GM23338 (cell line): ENCODE measurements around the gene MICA.

Experiments
- CREB1 ChIP-seq: fragments of 250-450 bp; sonication (Bioruptor Pico); IDR thresholded peaks from 2 replicates; pipeline ENCODE4 v1.5.0; 2020; ENCODE audit warnings: low read depth, mild to moderate bottlenecking, moderate library complexity
- CTCF ChIP-seq, 2 experiments: fragments of 200-600 bp in 1 of 2; sonication (generic) in 1 of 2; conservative IDR thresholded peaks; 2 replicates each; pipeline versions ENCODE4 v1.5.1 to v1.6.1; 2016 to 2017; ENCODE audit warnings: antibody characterized with exemption in 2 of 2, low read depth in 2 of 2, mild to moderate bottlenecking in 2 of 2, moderate library complexity in 1 of 2
- EZH2 ChIP-seq: fragments of 200-600 bp; sonication (generic); IDR thresholded peaks from one replicate; pipeline ENCODE4 v1.8.0; 2017; ENCODE audit warnings: antibody characterized with exemption, mild to moderate bottlenecking, low read depth; ENCODE audit not compliant: unreplicated experiment
- EZH2phosphoT487 ChIP-seq: fragments of 200-600 bp; sonication (generic); IDR thresholded peaks from one replicate; pipeline ENCODE4 v1.8.1; 2018; ENCODE audit warnings: antibody characterized with exemption; ENCODE audit not compliant: unreplicated experiment
- JUNB ChIP-seq: IDR thresholded peaks from one replicate; pipeline ENCODE4 v1.6.1; 2016; ENCODE audit warnings: antibody characterized with exemption; ENCODE audit not compliant: unreplicated experiment
- NANOG ChIP-seq: IDR thresholded peaks from 2 replicates; pipeline ENCODE4 v1.6.1; 2016; ENCODE audit warnings: antibody characterized with exemption, borderline replicate concordance
- POLR2AphosphoS5 ChIP-seq: IDR thresholded peaks from 2 replicates; pipeline ENCODE4 v1.6.1; 2016; ENCODE audit warnings: antibody characterized with exemption, low read depth
- STAT1 ChIP-seq: IDR thresholded peaks from one replicate; pipeline ENCODE4 v1.6.1; 2016; ENCODE audit warnings: antibody characterized with exemption; ENCODE audit not compliant: unreplicated experiment
- ZNF331 ChIP-seq: fragments of 250-450 bp; sonication (Bioruptor Pico); IDR thresholded peaks from 2 replicates; pipeline ENCODE4 v1.5.0; 2020; ENCODE audit warnings: low read depth, mild to moderate bottlenecking, moderate library complexity
- ZNF462 ChIP-seq: fragments of 250-450 bp; sonication (Bioruptor Pico); IDR thresholded peaks from 2 replicates; pipeline ENCODE4 v1.5.0; 2020; ENCODE audit warnings: mild to moderate bottlenecking, moderate library complexity
- TF ChIP-seq, protein P1 (sequence below): IDR thresholded peaks from one replicate; pipeline ENCODE4 v1.6.1; 2018; ENCODE audit warnings: antibody characterized with exemption; ENCODE audit not compliant: unreplicated experiment

DNA sequence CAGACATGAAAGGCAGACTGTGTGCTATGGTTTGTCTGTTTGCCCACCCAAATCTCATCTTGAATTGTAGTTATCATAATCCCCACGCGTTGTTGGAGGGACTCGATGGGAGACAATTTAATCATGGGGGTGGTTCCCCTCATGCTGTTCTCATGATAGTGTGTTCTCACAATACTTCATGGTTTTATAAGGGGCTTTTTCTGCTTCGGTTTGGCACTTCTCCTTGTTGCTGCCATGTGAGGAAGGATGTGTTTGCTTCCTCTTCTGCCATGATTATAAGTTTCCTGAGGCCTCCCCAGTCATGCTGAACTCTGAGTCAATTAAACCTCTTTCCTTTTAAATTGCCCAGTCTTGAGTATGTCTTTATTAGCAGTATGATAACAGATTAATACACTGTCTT lies 47.4 kb downstream of the MICA start:
- TF ChIP-seq CTCF (conservative IDR thresholded peaks at IDR 0.05; ENCODE audit: low read depth in 2 of 2) (no peak), EZH2phosphoT487 (no peak), POLR2AphosphoS5 (no peak), EZH2 (no peak), ZNF331 (no peak), JUNB (no peak), ZNF462 (CRISPR knock-in tag) (no peak), NANOG (no peak), STAT1 (no peak), CREB1 (CRISPR knock-in tag) (no peak)
- TF ChIP-seq, protein P1, sequence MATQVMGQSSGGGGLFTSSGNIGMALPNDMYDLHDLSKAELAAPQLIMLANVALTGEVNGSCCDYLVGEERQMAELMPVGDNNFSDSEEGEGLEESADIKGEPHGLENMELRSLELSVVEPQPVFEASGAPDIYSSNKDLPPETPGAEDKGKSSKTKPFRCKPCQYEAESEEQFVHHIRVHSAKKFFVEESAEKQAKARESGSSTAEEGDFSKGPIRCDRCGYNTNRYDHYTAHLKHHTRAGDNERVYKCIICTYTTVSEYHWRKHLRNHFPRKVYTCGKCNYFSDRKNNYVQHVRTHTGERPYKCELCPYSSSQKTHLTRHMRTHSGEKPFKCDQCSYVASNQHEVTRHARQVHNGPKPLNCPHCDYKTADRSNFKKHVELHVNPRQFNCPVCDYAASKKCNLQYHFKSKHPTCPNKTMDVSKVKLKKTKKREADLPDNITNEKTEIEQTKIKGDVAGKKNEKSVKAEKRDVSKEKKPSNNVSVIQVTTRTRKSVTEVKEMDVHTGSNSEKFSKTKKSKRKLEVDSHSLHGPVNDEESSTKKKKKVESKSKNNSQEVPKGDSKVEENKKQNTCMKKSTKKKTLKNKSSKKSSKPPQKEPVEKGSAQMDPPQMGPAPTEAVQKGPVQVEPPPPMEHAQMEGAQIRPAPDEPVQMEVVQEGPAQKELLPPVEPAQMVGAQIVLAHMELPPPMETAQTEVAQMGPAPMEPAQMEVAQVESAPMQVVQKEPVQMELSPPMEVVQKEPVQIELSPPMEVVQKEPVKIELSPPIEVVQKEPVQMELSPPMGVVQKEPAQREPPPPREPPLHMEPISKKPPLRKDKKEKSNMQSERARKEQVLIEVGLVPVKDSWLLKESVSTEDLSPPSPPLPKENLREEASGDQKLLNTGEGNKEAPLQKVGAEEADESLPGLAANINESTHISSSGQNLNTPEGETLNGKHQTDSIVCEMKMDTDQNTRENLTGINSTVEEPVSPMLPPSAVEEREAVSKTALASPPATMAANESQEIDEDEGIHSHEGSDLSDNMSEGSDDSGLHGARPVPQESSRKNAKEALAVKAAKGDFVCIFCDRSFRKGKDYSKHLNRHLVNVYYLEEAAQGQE: no peak
